ENCODE results near the gene AMOTL2.
A peak's percentile ranks its signal among the peaks of the same experiment; 100 is the strongest.

Gene AMOTL2

GRCh38 chr3:134312873-134313846 is 61.1 kb downstream of the AMOTL2 start:
- FAIRE-seq = no peak

- FAIRE-seq = no peak
These were observed 62.0 kb downstream of the AMOTL2 start for GRCh38 chr3:134312072-134312872.

- no peak for FAIRE-seq
These were observed 62.6 kb downstream of the AMOTL2 start for GRCh38 chr3:134311693-134312071.

GRCh38 chr3:134311265-134311664 is 63.0 kb downstream of the AMOTL2 start:
- no peak for FAIRE-seq

GRCh38 chr3:134309987-134310700 is 64.1 kb downstream of the AMOTL2 start:
- FAIRE-seq = no peak

GRCh38 chr3:134308350-134308891 is 65.8 kb downstream of the AMOTL2 start:
- FAIRE-seq = peak; percentile 53

- no peak for FAIRE-seq
These were observed 66.8 kb downstream of the AMOTL2 start for GRCh38 chr3:134307425-134307824.

GRCh38 chr3:134306320-134306719 is 67.9 kb downstream of the AMOTL2 start:
- no peak for FAIRE-seq
